Suprapubic skin (tissue), 4 donors: ENCODE results near the gene GFPT2. TPM values are rescaled to one million over a fixed set of nuclear protein-coding genes. Genes with fewer than 3 reads are reported as not detected.
A peak's percentile ranks its signal among the peaks of the same experiment; 100 is the strongest.

Experiments used
- DNase-seq, 2 donors: peaks; one replicate each; pipeline ENCODE4 v3.0.0-alpha.2; 2019; ENCODE audit warnings: low spot score in 2 of 2
- H3K27ac ChIP-seq: fragments of 200-600 bp; sonication (generic); one replicate; pipeline ENCODE4 v1.5.1; 2019
- H3K27me3 ChIP-seq: fragments of 200-600 bp; sonication (generic); one replicate; pipeline ENCODE4 v1.5.1; 2019
- H3K36me3 ChIP-seq: fragments of 200-600 bp; sonication (generic); one replicate; pipeline ENCODE4 v1.5.1; 2019
- H3K4me1 ChIP-seq: fragments of 200-600 bp; sonication (generic); one replicate; pipeline ENCODE4 v1.5.1; 2019
- H3K4me3 ChIP-seq: fragments of 200-600 bp; sonication (generic); one replicate; pipeline ENCODE4 v1.5.1; 2019; ENCODE audit warnings: mild to moderate bottlenecking
- H3K9me3 ChIP-seq: fragments of 200-600 bp; sonication (generic); one replicate; pipeline ENCODE4 v1.5.1; 2019
- CTCF ChIP-seq, 2 donors: fragments of 200-600 bp in 1 of 2; fragments of 450-650 bp in 1 of 2; sonication (generic) in 1 of 2; IDR thresholded peaks; one replicate each; pipeline ENCODE4 v1.5.1; 2016 to 2019; ENCODE audit warnings: antibody characterized with exemption in 2 of 2, mild to moderate bottlenecking in 1 of 2, moderate library complexity in 1 of 2
- EP300 ChIP-seq: sonication (generic); formaldehyde crosslinking; IDR thresholded peaks from one replicate; pipeline ENCODE4 v1.6.1; 2017; ENCODE audit warnings: antibody characterized with exemption
- POLR2A ChIP-seq, 2 donors: fragments of 450-650 bp; IDR thresholded peaks; one replicate each; pipeline ENCODE4 v1.6.1; 2017; ENCODE audit warnings: antibody characterized with exemption in 2 of 2, mild to moderate bottlenecking in 2 of 2, moderate library complexity in 2 of 2
- POLR2AphosphoS5 ChIP-seq, 3 donors: sonication (generic); formaldehyde crosslinking; IDR thresholded peaks; one replicate each; pipeline ENCODE4 v1.6.1; 2017; ENCODE audit warnings: antibody characterized with exemption in 3 of 3
- WGBS: methylation state at CpG from one replicate; pipeline ENCODE4 v1.1.5; 2018; 5-methylcytosine and 5-hydroxymethylcytosine counted together
- total RNA-seq, 4 donors: library from RNA; depleted of rRNA; stranded (reverse); fragments of >200 nt; gene quantifications; one replicate each; pipeline ENCODE4 v1.1.0, GENCODE V29; 2016

The GFPT2 gene
- total RNA-seq, 4 donors from 2014 or later, result 2.9 to 6.9 (median 4.3) TPM

- Histone ChIP-seq H3K4me3 (no peak overlapping the region), H3K4me1 (no peaks in the 10 kb centered on the region), H3K36me3 (peaks cover 26% of the 10 kb centered on the region), H3K27me3 (no peaks in the 10 kb centered on the region), H3K9me3 (no peaks in the 10 kb centered on the region), H3K27ac (no peak overlapping the region)
- TF ChIP-seq EP300, result no peak
- TF ChIP-seq POLR2AphosphoS5 (IDR thresholded peaks at IDR 0.05), result no peak
- no peak for TF ChIP-seq CTCF (IDR thresholded peaks at IDR 0.05)
- no peak for TF ChIP-seq POLR2A (IDR thresholded peaks at IDR 0.05)
- peak in 1 of 2 donors; percentile 25 for DNase-seq
- 85% methylated on average over 12 of the region's 12 CpGs for WGBS
These were observed 47.7 kb downstream of the GFPT2 start for GRCh38 chr5:180305481-180305880.

DNA sequence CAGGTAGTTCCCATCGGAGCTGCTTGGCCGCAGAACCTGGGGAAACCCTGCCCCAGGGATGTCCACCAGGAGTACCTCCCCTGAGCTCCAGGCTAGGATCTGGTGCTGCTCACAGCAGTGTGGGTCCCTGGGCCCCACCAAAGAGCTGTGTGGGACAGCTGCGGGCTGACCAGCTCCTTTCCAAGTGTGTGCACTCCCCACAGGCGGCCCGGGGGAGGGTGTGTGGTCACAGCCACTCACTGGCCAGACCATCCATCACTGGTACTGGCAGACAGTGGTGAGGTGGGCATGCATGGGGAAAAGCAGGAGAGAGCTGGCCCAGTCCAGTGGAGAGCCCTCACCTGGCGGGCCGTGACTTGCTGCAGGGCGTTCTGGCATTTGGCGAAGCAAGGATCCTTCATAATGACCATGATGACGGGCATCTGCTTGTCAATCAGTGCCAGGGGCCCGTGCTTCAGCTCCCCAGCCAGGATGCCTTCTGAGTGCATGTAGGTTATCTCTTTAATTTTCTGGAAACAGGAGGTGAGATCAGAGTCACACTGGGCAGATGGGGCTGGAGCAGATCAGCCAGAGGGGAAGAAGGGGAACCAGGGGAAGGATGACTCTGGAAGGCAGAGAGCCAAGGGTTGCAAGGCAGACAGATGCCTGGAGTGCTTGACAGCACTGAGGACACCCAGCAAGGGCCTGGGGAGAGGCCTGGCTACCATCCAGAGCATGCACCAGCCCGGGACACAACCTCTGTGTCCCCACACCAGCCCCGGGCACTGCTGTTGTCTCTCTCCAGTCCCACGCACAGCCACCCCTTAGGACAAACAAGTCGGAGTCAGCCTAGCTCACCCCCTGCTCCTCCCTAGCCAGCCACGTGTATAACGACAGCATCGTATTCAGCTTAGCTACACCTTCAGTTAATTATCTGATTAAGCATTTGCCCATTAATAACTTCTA lies 48.4 kb downstream of the GFPT2 start:
- Histone ChIP-seq H3K4me3 (no peak overlapping the region), H3K9me3 (no peaks in the 10 kb centered on the region), H3K4me1 (no peaks in the 10 kb centered on the region), H3K27me3 (no peaks in the 10 kb centered on the region), H3K27ac (no peak overlapping the region), H3K36me3 (peaks cover 26% of the 10 kb centered on the region)
- 74% methylated on average over 10 of the region's 18 CpGs for WGBS
- no peak for TF ChIP-seq POLR2A (IDR thresholded peaks at IDR 0.05)
- no peak for TF ChIP-seq EP300
- TF ChIP-seq POLR2AphosphoS5 (IDR thresholded peaks at IDR 0.05), result no peak
- TF ChIP-seq CTCF (IDR thresholded peaks at IDR 0.05), result no peak
- peak in 1 of 2 donors; percentile 46 for DNase-seq

GRCh38 chr5:180304016-180304292 lies 49.2 kb downstream of the GFPT2 start:
- TF ChIP-seq POLR2AphosphoS5 (IDR thresholded peaks at IDR 0.05) (no peak), EP300 (no peak)
- Histone ChIP-seq H3K4me1 (no peaks in the 10 kb centered on the region), H3K27ac (no peak overlapping the region), H3K27me3 (no peaks in the 10 kb centered on the region), H3K4me3 (no peak overlapping the region), H3K9me3 (no peaks in the 10 kb centered on the region), H3K36me3 (peaks cover 26% of the 10 kb centered on the region)
- no peak for DNase-seq
- WGBS, result 77% methylated on average over 4 of the region's 4 CpGs

- Histone ChIP-seq H3K4me3 (no peak overlapping the region), H3K4me1 (no peaks in the 10 kb centered on the region), H3K27ac (no peak overlapping the region), H3K9me3 (no peaks in the 10 kb centered on the region), H3K27me3 (no peaks in the 10 kb centered on the region), H3K36me3 (peaks cover 26% of the 10 kb centered on the region)
- 94% methylated on average over 16 of the region's 17 CpGs for WGBS
- no peak for DNase-seq
- TF ChIP-seq EP300 (no peak), POLR2A (IDR thresholded peaks at IDR 0.05) (no peak), POLR2AphosphoS5 (IDR thresholded peaks at IDR 0.05) (no peak), CTCF (IDR thresholded peaks at IDR 0.05) (no peak)
These were observed 49.7 kb downstream of the GFPT2 start for GRCh38 chr5:180303226-180304015.

- Histone ChIP-seq H3K4me1 (no peaks in the 10 kb centered on the region), H3K36me3 (peaks cover 26% of the 10 kb centered on the region), H3K27me3 (no peaks in the 10 kb centered on the region), H3K4me3 (no peak overlapping the region), H3K27ac (no peak overlapping the region), H3K9me3 (no peaks in the 10 kb centered on the region)
- WGBS, result 98% methylated on average over 10 of the region's 10 CpGs
- no peak for DNase-seq
- TF ChIP-seq CTCF (IDR thresholded peaks at IDR 0.05), result no peak
- TF ChIP-seq POLR2AphosphoS5 (IDR thresholded peaks at IDR 0.05), result no peak
- TF ChIP-seq EP300, result no peak
- TF ChIP-seq POLR2A (IDR thresholded peaks at IDR 0.05), result no peak
These were observed 50.9 kb downstream of the GFPT2 start for GRCh38 chr5:180302256-180302655.
